ENCODE results near the gene FRAT1.

DNA sequence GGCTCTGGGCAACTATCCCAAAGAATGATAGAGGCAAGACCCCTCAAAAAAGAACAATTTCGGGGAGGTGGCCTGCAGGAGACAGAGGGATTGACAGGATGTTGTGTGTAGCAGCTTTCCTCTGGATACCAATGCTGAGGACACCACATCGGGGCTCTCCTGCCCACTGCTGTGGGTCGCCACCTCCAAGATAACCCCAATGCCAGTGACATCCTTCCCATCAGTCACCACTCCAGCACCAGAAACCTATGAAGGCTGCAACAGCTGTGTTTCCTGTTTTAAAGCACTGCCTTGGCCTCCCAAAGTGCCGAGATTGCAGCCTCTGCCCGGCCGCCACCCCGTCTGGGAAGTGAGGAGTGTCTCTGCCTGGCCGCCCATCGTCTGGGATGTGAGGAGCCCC, 44.2 kb upstream of the FRAT1 start:
- TF ChIP-seq, protein P1, sequence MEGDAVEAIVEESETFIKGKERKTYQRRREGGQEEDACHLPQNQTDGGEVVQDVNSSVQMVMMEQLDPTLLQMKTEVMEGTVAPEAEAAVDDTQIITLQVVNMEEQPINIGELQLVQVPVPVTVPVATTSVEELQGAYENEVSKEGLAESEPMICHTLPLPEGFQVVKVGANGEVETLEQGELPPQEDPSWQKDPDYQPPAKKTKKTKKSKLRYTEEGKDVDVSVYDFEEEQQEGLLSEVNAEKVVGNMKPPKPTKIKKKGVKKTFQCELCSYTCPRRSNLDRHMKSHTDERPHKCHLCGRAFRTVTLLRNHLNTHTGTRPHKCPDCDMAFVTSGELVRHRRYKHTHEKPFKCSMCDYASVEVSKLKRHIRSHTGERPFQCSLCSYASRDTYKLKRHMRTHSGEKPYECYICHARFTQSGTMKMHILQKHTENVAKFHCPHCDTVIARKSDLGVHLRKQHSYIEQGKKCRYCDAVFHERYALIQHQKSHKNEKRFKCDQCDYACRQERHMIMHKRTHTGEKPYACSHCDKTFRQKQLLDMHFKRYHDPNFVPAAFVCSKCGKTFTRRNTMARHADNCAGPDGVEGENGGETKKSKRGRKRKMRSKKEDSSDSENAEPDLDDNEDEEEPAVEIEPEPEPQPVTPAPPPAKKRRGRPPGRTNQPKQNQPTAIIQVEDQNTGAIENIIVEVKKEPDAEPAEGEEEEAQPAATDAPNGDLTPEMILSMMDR (IDR thresholded peaks at IDR 0.05) = no peak
- TF ChIP-seq POLR2A (IDR thresholded peaks at IDR 0.05; ENCODE audit: low read length) (no peak), FOSL2 (IDR thresholded peaks at IDR 0.05) (no peak), FOSL2 (CRISPR knock-in tag; IDR thresholded peaks at IDR 0.05) (no peak), ELK1 (IDR thresholded peaks at IDR 0.05; ENCODE audit: low read depth, low read length) (no peak), HDAC2 (IDR thresholded peaks at IDR 0.05) (no peak), RFX5 (IDR thresholded peaks at IDR 0.05) (no peak), BHLHE40 (IDR thresholded peaks at IDR 0.05; ENCODE audit: low read depth, low read length) (no peak), CEBPB (IDR thresholded peaks at IDR 0.05) (no peak), RAD21 (conservative IDR thresholded peaks at IDR 0.05 in 1 of 2, IDR thresholded peaks at IDR 0.05 in 1 of 2) (no peak), EHMT2 (IDR thresholded peaks at IDR 0.05; ENCODE audit: low read depth) (no peak), EP300 (IDR thresholded peaks at IDR 0.05) (no peak), CHD4 (IDR thresholded peaks at IDR 0.05; ENCODE audit: borderline replicate concordance) (no peak), POLR2AphosphoS2 (conservative IDR thresholded peaks at IDR 0.05; ENCODE audit: low read length) (no peak)

Data from A549 (cell line).